Measurements from ENCODE around the gene ILK. TPM values are rescaled to one million over a fixed set of nuclear protein-coding genes. Genes with fewer than 3 reads are reported as not detected.

Gene ILK
- total and polyA plus RNA-seq, 2 of the 13 experiments (the other 11 are each of a cell fraction or from before 2014, with no cell fraction given) = 70.3 to 108 TPM

DNA sequence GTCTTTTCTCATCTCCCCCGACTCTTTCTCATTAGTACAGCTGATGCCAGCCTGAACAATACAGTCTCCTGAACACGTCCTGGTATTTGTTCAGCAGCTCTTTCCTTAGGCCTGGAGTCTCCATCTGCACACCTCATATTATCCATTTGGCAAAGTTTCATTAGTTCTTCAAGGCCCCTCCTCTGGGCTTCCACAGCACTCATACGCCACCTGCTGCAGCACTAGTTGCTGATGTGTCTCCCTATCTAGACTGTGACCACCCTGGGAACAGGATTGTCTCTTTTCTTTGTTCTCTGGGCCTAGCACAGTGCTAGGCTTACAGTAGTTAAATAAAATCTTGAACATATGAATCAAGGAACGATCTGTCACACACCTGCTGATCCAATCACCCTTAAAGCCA lies 34.9 kb downstream of the ILK start:
- TF ChIP-seq, protein P1, sequence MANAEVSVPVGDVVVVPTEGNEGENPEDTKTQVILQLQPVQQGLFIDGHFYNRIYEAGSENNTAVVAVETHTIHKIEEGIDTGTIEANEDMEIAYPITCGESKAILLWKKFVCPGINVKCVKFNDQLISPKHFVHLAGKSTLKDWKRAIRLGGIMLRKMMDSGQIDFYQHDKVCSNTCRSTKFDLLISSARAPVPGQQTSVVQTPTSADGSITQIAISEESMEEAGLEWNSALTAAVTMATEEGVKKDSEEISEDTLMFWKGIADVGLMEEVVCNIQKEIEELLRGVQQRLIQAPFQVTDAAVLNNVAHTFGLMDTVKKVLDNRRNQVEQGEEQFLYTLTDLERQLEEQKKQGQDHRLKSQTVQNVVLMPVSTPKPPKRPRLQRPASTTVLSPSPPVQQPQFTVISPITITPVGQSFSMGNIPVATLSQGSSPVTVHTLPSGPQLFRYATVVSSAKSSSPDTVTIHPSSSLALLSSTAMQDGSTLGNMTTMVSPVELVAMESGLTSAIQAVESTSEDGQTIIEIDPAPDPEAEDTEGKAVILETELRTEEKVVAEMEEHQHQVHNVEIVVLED (CRISPR knock-in tag; IDR thresholded peaks at IDR 0.05; ENCODE audit: borderline replicate concordance) = no peak
- no peak for TF ChIP-seq RARG (CRISPR knock-in tag; IDR thresholded peaks at IDR 0.05; ENCODE audit: low read depth)
- TF ChIP-seq STAG1 (CRISPR knock-in tag; IDR thresholded peaks at IDR 0.05) = peak; percentile 66
- TF ChIP-seq SOX6 (IDR thresholded peaks at IDR 0.05) = no peak
- no peak for TF ChIP-seq SOX6 (CRISPR knock-in tag; IDR thresholded peaks at IDR 0.05)
- TF ChIP-seq FLYWCH1 (CRISPR knock-in tag; IDR thresholded peaks at IDR 0.05) = no peak
- no peak for TF ChIP-seq ZNF75D (CRISPR knock-in tag; IDR thresholded peaks at IDR 0.05; ENCODE audit: borderline replicate concordance)
- TF ChIP-seq HOXA5 (CRISPR knock-in tag; IDR thresholded peaks at IDR 0.05) = no peak
- no peak for TF ChIP-seq ZNF644 (CRISPR knock-in tag; IDR thresholded peaks at IDR 0.05; ENCODE audit: low read depth)
- peak; percentile 12; the same call in 1 of the 2 replicates for TF ChIP-seq SMC3 (IDR thresholded peaks at IDR 0.05; ENCODE audit: low read length)
- TF ChIP-seq, protein P2, sequence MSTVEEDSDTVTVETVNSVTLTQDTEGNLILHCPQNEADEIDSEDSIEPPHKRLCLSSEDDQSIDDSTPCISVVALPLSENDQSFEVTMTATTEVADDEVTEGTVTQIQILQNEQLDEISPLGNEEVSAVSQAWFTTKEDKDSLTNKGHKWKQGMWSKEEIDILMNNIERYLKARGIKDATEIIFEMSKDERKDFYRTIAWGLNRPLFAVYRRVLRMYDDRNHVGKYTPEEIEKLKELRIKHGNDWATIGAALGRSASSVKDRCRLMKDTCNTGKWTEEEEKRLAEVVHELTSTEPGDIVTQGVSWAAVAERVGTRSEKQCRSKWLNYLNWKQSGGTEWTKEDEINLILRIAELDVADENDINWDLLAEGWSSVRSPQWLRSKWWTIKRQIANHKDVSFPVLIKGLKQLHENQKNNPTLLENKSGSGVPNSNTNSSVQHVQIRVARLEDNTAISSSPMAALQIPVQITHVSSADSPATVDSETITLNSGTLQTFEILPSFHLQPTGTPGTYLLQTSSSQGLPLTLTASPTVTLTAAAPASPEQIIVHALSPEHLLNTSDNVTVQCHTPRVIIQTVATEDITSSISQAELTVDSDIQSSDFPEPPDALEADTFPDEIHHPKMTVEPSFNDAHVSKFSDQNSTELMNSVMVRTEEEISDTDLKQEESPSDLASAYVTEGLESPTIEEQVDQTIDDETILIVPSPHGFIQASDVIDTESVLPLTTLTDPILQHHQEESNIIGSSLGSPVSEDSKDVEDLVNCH (CRISPR knock-in tag; IDR thresholded peaks at IDR 0.05) = no peak
- no peak for TF ChIP-seq ZNF549 (CRISPR knock-in tag; IDR thresholded peaks at IDR 0.05)
- TF ChIP-seq, protein P3, sequence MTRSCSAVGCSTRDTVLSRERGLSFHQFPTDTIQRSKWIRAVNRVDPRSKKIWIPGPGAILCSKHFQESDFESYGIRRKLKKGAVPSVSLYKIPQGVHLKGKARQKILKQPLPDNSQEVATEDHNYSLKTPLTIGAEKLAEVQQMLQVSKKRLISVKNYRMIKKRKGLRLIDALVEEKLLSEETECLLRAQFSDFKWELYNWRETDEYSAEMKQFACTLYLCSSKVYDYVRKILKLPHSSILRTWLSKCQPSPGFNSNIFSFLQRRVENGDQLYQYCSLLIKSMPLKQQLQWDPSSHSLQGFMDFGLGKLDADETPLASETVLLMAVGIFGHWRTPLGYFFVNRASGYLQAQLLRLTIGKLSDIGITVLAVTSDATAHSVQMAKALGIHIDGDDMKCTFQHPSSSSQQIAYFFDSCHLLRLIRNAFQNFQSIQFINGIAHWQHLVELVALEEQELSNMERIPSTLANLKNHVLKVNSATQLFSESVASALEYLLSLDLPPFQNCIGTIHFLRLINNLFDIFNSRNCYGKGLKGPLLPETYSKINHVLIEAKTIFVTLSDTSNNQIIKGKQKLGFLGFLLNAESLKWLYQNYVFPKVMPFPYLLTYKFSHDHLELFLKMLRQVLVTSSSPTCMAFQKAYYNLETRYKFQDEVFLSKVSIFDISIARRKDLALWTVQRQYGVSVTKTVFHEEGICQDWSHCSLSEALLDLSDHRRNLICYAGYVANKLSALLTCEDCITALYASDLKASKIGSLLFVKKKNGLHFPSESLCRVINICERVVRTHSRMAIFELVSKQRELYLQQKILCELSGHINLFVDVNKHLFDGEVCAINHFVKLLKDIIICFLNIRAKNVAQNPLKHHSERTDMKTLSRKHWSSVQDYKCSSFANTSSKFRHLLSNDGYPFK (CRISPR knock-in tag; IDR thresholded peaks at IDR 0.05; ENCODE audit: borderline replicate concordance) = no peak
- TF ChIP-seq, protein P4, sequence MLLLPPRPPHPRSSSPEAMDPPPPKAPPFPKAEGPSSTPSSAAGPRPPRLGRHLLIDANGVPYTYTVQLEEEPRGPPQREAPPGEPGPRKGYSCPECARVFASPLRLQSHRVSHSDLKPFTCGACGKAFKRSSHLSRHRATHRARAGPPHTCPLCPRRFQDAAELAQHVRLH (CRISPR knock-in tag; IDR thresholded peaks at IDR 0.05; ENCODE audit: borderline replicate concordance, low read depth) = no peak
- TF ChIP-seq, protein P5, sequence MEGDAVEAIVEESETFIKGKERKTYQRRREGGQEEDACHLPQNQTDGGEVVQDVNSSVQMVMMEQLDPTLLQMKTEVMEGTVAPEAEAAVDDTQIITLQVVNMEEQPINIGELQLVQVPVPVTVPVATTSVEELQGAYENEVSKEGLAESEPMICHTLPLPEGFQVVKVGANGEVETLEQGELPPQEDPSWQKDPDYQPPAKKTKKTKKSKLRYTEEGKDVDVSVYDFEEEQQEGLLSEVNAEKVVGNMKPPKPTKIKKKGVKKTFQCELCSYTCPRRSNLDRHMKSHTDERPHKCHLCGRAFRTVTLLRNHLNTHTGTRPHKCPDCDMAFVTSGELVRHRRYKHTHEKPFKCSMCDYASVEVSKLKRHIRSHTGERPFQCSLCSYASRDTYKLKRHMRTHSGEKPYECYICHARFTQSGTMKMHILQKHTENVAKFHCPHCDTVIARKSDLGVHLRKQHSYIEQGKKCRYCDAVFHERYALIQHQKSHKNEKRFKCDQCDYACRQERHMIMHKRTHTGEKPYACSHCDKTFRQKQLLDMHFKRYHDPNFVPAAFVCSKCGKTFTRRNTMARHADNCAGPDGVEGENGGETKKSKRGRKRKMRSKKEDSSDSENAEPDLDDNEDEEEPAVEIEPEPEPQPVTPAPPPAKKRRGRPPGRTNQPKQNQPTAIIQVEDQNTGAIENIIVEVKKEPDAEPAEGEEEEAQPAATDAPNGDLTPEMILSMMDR (CRISPR knock-in tag; IDR thresholded peaks at IDR 0.05) = peak; percentile 47
- no peak overlapping the region for H3K27ac ChIP-seq (ENCODE audit: extremely low read length, insufficient read depth, low read length)
- no peak overlapping the region for H3K9ac ChIP-seq (ENCODE audit: insufficient read depth, low read depth, low read length)
- intact Hi-C loops (cut with micrococcal nuclease; ENCODE audit: unreplicated experiment) (loop anchor here (1.0 kb wide), 1 partner anchor 107 kb away; no protein-coding TSS in a partner anchor), in situ Hi-C loops (cut with HindIII; ENCODE audit: extremely low pct_ligation_motif_present, low pct_unique_long_range_greater_than_20kb) (no loop called here)
- H3K79me2 ChIP-seq (ENCODE audit: insufficient read depth, low read length) = no peaks in the 10 kb centered on the region
- BruUV-seq (replicated peaks) = no TSS peak
- H2AFZ ChIP-seq (ENCODE audit: low read length) = no peak overlapping the region
- FAIRE-seq (no peak), ATAC-seq (peak; percentile 26; the same call in 1 of the 3 replicates), DNase-seq (ENCODE audit: low spot score) (no peak)
- H3K4me1 ChIP-seq (ENCODE audit: insufficient read depth, low read length) = peaks cover 55% of the 10 kb centered on the region
- no peaks in the 10 kb centered on the region for H3K9me3 ChIP-seq (ENCODE audit: low read length)
- H3K4me3 ChIP-seq (replicated peaks in 1 of 3; ENCODE audit: insufficient read depth in 1 of 3, low read depth in 2 of 3, low read length in 3 of 3) = no peak overlapping the region
- CTCF ChIA-PET (ENCODE audit: low intra/inter-chr PET ratio, low total read pairs) = no interaction called here
- H3K36me3 ChIP-seq (replicated peaks in 1 of 2; ENCODE audit: control insufficient read depth in 1 of 2, insufficient read depth in 2 of 2, low read length in 2 of 2) = no peaks in the 10 kb centered on the region
- WGBS (ENCODE audit: low lambda C conversion rate) = 5% methylated on average over 4 of the region's 4 CpGs
- H3K4me2 ChIP-seq (ENCODE audit: low read depth, low read length) = no peak overlapping the region
- no peaks in the 10 kb centered on the region for H4K20me1 ChIP-seq (ENCODE audit: insufficient read depth, low read length)
- POLR2A ChIA-PET = interaction anchor here (0.9 kb wide), 1 partner anchor 20 kb away, joined by 4 read pairs; the partner anchor contains the start of gene TPP1
- peaks cover 3 to 50% of the 10 kb centered on the region in 2 experiments; a peak in 3 of 5 replicates for H3K27me3 ChIP-seq (ENCODE audit: control insufficient read depth in 1 of 2, insufficient read depth in 2 of 2, low read length in 2 of 2)
